GM18520 (cell line): ENCODE measurements around the gene C19orf33.
"Not testable (repeated sequence)": the region's sequence is repeated elsewhere in the genome, so short reads cannot be mapped to it uniquely, and the experiment has no call there.

Source experiments
- ATAC-seq: cut with Tn5 transposase; IDR thresholded peaks from one replicate; pipeline ENCODE4 v1.9.1; 2021; ENCODE audit not compliant: unreplicated experiment

Gene C19orf33

GRCh38 chr19:38303517-38304351, at the start of gene C19orf33:
C19orf33 (plus strand) TSS chr19:38304251; CDS start chr19:38304262, 11 bp downstream.
- no peak for ATAC-seq

- no peak for ATAC-seq
These were observed 48.6 kb upstream of the C19orf33 start for GRCh38 chr19:38255383-38256014.

GRCh38 chr19:38261942-38262341, 42.1 kb upstream of the C19orf33 start:
- ATAC-seq = not testable (repeated sequence)

GRCh38 chr19:38262585-38263268, 41.3 kb upstream of the C19orf33 start:
- ATAC-seq = no peak

GRCh38 chr19:38263689-38264485, 40.2 kb upstream of the C19orf33 start:
- no peak for ATAC-seq

GRCh38 chr19:38264486-38265212, 39.4 kb upstream of the C19orf33 start, which contains the start of gene SPINT2:
SPINT2 (plus strand) TSS chr19:38264573; CDS start chr19:38264893, 320 bp downstream.
- no peak for ATAC-seq

- no peak for ATAC-seq
These were observed 38.7 kb upstream of the C19orf33 start for GRCh38 chr19:38265213-38265861.

GRCh38 chr19:38265921-38266429, 38.1 kb upstream of the C19orf33 start:
- ATAC-seq = no peak

- no peak for ATAC-seq
These were observed 37.0 kb upstream of the C19orf33 start for GRCh38 chr19:38266981-38267597.

- no peak for ATAC-seq
These were observed 36.1 kb upstream of the C19orf33 start for GRCh38 chr19:38267761-38268483.

- no peak for ATAC-seq
These were observed 35.5 kb upstream of the C19orf33 start for GRCh38 chr19:38268539-38268938.

GRCh38 chr19:38270587-38271167, 33.4 kb upstream of the C19orf33 start:
- ATAC-seq = no peak

GRCh38 chr19:38273499-38273898, 30.6 kb upstream of the C19orf33 start:
- no peak for ATAC-seq

GRCh38 chr19:38274739-38275138, 29.3 kb upstream of the C19orf33 start:
- no peak for ATAC-seq

GRCh38 chr19:38276942-38277517, 27.0 kb upstream of the C19orf33 start:
- no peak for ATAC-seq

- no peak for ATAC-seq
These were observed 26.5 kb upstream of the C19orf33 start for GRCh38 chr19:38277549-38277948.

GRCh38 chr19:38277969-38278680, 25.9 kb upstream of the C19orf33 start:
- ATAC-seq = no peak
